H9 (cell line): Measurements from ENCODE around the gene RIOK2. TPM values are rescaled to one million over a fixed set of nuclear protein-coding genes. Genes with fewer than 3 reads are reported as not detected.

ENCODE experiments used
- DNase-seq: peaks from one replicate; pipeline ENCODE4 v3.0.0-alpha.2; 2017
- H2AFZ ChIP-seq: one replicate; pipeline ENCODE4 v1.6.1; 2013; ENCODE audit warnings: mild to moderate bottlenecking, low read length, control low read depth, moderate library complexity
- H2AK5ac ChIP-seq: 2 replicates; pipeline ENCODE4 v1.6.1; 2013; ENCODE audit warnings: low read length, control low read depth, mixed read lengths; ENCODE audit not compliant: insufficient read length
- H2BK120ac ChIP-seq: one replicate; pipeline ENCODE4 v1.6.1; 2013; ENCODE audit warnings: low read depth, mild to moderate bottlenecking, low read length, control low read depth, inconsistent platforms; ENCODE audit not compliant: poor library complexity, severe bottlenecking
- H2BK12ac ChIP-seq: 2 replicates; pipeline ENCODE4 v1.6.1; 2013; ENCODE audit warnings: low read length, control low read depth, mixed read lengths, low read depth; ENCODE audit not compliant: insufficient read length
- H2BK15ac ChIP-seq: 2 replicates; pipeline ENCODE4 v1.6.1; 2013; ENCODE audit warnings: low read depth, low read length, control low read depth
- H2BK20ac ChIP-seq: one replicate; pipeline ENCODE4 v1.6.1; 2013; ENCODE audit warnings: low read depth, mild to moderate bottlenecking, low read length, control low read depth, inconsistent platforms; ENCODE audit not compliant: poor library complexity, severe bottlenecking
- H2BK5ac ChIP-seq: 2 replicates; pipeline ENCODE4 v1.6.1; 2013; ENCODE audit warnings: low read length, control low read depth, mixed read lengths; ENCODE audit not compliant: insufficient read length
- H3K14ac ChIP-seq: 2 replicates; pipeline ENCODE4 v1.6.1; 2013; ENCODE audit warnings: low read length, control low read depth; ENCODE audit not compliant: insufficient read depth
- H3K18ac ChIP-seq: 2 replicates; pipeline ENCODE4 v1.6.1; 2013; ENCODE audit warnings: low read depth, mild to moderate bottlenecking, mixed read lengths, low read length, control low read depth; ENCODE audit not compliant: insufficient read length
- H3K23ac ChIP-seq: 2 replicates; pipeline ENCODE4 v1.6.1; 2013; ENCODE audit warnings: low read length, control low read depth, mixed read lengths, low read depth; ENCODE audit not compliant: insufficient read length
- H3K23me2 ChIP-seq: 2 replicates; pipeline ENCODE4 v1.6.1; 2013; ENCODE audit warnings: low read depth, mild to moderate bottlenecking, mixed read lengths, low read length, control low read depth; ENCODE audit not compliant: insufficient read length, poor library complexity, severe bottlenecking
- H3K27ac ChIP-seq: 2 replicates; pipeline ENCODE4 v1.5.1; 2013; ENCODE audit warnings: low read length, control low read depth, mixed read lengths, low read depth; ENCODE audit not compliant: insufficient read length
- H3K27me3 ChIP-seq: 2 replicates; pipeline ENCODE4 v1.6.1; 2013; ENCODE audit warnings: low read length, control low read depth, inconsistent platforms; ENCODE audit not compliant: insufficient read depth
- H3K4ac ChIP-seq: 2 replicates; pipeline ENCODE4 v1.6.1; 2013; ENCODE audit warnings: low read depth, mild to moderate bottlenecking, control low read depth, inconsistent platforms, low read length, moderate library complexity
- H3K4me1 ChIP-seq: 2 replicates; pipeline ENCODE4 v1.6.1; 2013; ENCODE audit warnings: low read length, control low read depth, inconsistent platforms; ENCODE audit not compliant: insufficient read depth
- H3K4me2 ChIP-seq: 2 replicates; pipeline ENCODE4 v1.6.1; 2013; ENCODE audit warnings: low read length, control low read depth, mixed read lengths; ENCODE audit not compliant: insufficient read length, insufficient read depth
- H3K56ac ChIP-seq: 2 replicates; pipeline ENCODE4 v1.6.1; 2013; ENCODE audit warnings: low read depth, mild to moderate bottlenecking, mixed read lengths, low read length, control low read depth; ENCODE audit not compliant: insufficient read length
- H3K79me1 ChIP-seq: 2 replicates; pipeline ENCODE4 v1.6.1; 2013; ENCODE audit warnings: low read depth, mild to moderate bottlenecking, moderate library complexity, low read length, control low read depth, inconsistent platforms; ENCODE audit not compliant: insufficient read depth, poor library complexity, severe bottlenecking
- H3K79me2 ChIP-seq: 2 replicates; pipeline ENCODE4 v1.6.1; 2013; ENCODE audit warnings: low read length, control low read depth, inconsistent platforms; ENCODE audit not compliant: insufficient read depth
- H3K9ac ChIP-seq: 2 replicates; pipeline ENCODE4 v1.6.1; 2013; ENCODE audit warnings: low read length, control low read depth, mixed read lengths; ENCODE audit not compliant: insufficient read length; ENCODE audit errors: extremely low read depth
- H3K9me3 ChIP-seq: one replicate; pipeline ENCODE4 v1.6.1; 2013; ENCODE audit warnings: low read depth, low read length, inconsistent platforms; ENCODE audit not compliant: control insufficient read depth
- H3T11ph ChIP-seq: one replicate; pipeline ENCODE4 v1.6.1; 2013; ENCODE audit warnings: mild to moderate bottlenecking, low read length, control low read depth, inconsistent platforms
- H4K20me1 ChIP-seq: one replicate; pipeline ENCODE4 v1.6.1; 2013; ENCODE audit not compliant: control insufficient read depth, insufficient read length, insufficient read depth
- H4K5ac ChIP-seq: 2 replicates; pipeline ENCODE4 v1.6.1; 2013; ENCODE audit warnings: low read depth, mild to moderate bottlenecking, mixed read lengths, low read length, control low read depth; ENCODE audit not compliant: insufficient read length
- H4K8ac ChIP-seq: replicated peaks from 2 replicates; pipeline ENCODE4 v1.6.1; 2013; ENCODE audit warnings: low read length, control low read depth, mixed read lengths, low read depth; ENCODE audit not compliant: insufficient read length
- H4K91ac ChIP-seq: 2 replicates; pipeline ENCODE4 v1.6.1; 2013; ENCODE audit warnings: low read depth, mild to moderate bottlenecking, moderate library complexity, mixed read lengths, low read length, control low read depth; ENCODE audit not compliant: insufficient read length
- H3K27ac Mint-ChIP-seq, 3 experiments: 2 replicates in 2 of 3; 3 replicates in 1 of 3; pipeline ENCODE4 v1.8.0; 2020 to 2021; ENCODE audit warnings: mixed read lengths in 3 of 3, mild to moderate bottlenecking in 1 of 3, moderate library complexity in 1 of 3
- H3K27me3 Mint-ChIP-seq: 2 replicates; pipeline ENCODE4 v1.8.0; 2021; ENCODE audit warnings: low read depth, mild to moderate bottlenecking, moderate library complexity, mixed read lengths
- H3K36me3 Mint-ChIP-seq, 3 experiments: 2 replicates in 2 of 3; 3 replicates in 1 of 3; pipeline ENCODE4 v1.8.0; 2020 to 2021; ENCODE audit warnings: low read depth in 3 of 3, mixed read lengths in 3 of 3; ENCODE audit not compliant: insufficient read depth in 1 of 3
- H3K4me1 Mint-ChIP-seq, 2 experiments: 2 replicates each; pipeline ENCODE4 v1.8.0; 2020; ENCODE audit warnings: mixed read lengths in 2 of 2
- H3K4me3 Mint-ChIP-seq, 2 experiments: 2 replicates in 1 of 2; 3 replicates in 1 of 2; pipeline ENCODE4 v1.8.0; 2020 to 2021; ENCODE audit warnings: mild to moderate bottlenecking in 2 of 2, mixed read lengths in 2 of 2, moderate library complexity in 1 of 2
- H3K9me3 Mint-ChIP-seq, 2 experiments: 2 replicates in 1 of 2; 3 replicates in 1 of 2; pipeline ENCODE4 v1.8.0; 2020; ENCODE audit warnings: mild to moderate bottlenecking in 2 of 2, mixed read lengths in 2 of 2, moderate library complexity in 1 of 2
- WGBS: extraction: QIAGEN DNeasy Blood & Tissue Kit; methylation state at CpG from one replicate; pipeline ENCODE4 v1.1.7; 2013; ENCODE audit warnings: missing lambda C conversion rate, low lambda C conversion rate, mixed read lengths; ENCODE audit not compliant: insufficient read length; ENCODE audit errors: extremely low coverage; 5-methylcytosine and 5-hydroxymethylcytosine counted together
- total RNA-seq: library from RNA; stranded (reverse); gene quantifications from 2 replicates; pipeline ENCODE4 v1.2.1, GENCODE V29; 2021
- TF ChIP-seq, protein P1 (sequence below): fragments of 200-600 bp; sonication (generic); conservative IDR thresholded peaks from 3 replicates; pipeline ENCODE4 v1.8.0; 2021; ENCODE audit warnings: antibody characterized with exemption, mild to moderate bottlenecking

RIOK2 gene
- total RNA-seq, 1 experiment from 2014 or later, result 39.5 TPM

DNA sequence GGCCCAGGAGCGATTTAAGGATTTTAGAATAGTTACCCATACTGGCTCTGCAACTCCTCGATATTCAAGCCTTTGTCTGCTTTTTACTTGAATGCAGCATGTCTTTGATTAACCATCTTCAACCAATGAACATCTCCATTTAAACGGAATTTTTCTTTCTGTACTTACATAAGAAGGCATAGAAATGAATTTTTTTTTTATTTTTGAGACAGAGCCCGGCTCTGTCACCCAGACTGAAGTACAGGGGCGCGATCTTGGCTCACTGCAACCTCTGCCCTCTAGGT lies 825 bp upstream of the RIOK2 start:
- H2AFZ ChIP-seq, result no peak overlapping the region
- Mint-ChIP-seq H3K27ac (no peak overlapping the region; a peak in 1 of 7 replicates), H3K36me3 (peaks cover 12 to 22% (median 21%) of the 10 kb centered on the region in 3 experiments), H3K4me3 (peak overlapping the region; percentile 96 to 97), H3K9me3 (peaks cover 5 to 7% of the 10 kb centered on the region in 2 experiments; a peak in 4 of 5 replicates), H3K4me1 (peaks cover 12 to 13% of the 10 kb centered on the region in 2 experiments), H3K27me3 (peaks cover 32% of the 10 kb centered on the region)
- no peak overlapping the region for H4K8ac ChIP-seq
- no peak overlapping the region for H3K18ac ChIP-seq
- H2BK5ac ChIP-seq, result no peak overlapping the region
- H4K5ac ChIP-seq, result no peak overlapping the region
- peak overlapping the region; percentile 56 for H3K4me2 ChIP-seq
- WGBS, result no CpG with 5 or more reads among the region's 6 CpGs
- no peak overlapping the region for H4K91ac ChIP-seq
- H4K20me1 ChIP-seq, result no peaks in the 10 kb centered on the region
- H3K79me2 ChIP-seq, result peaks cover 9% of the 10 kb centered on the region
- no peak overlapping the region for H3K27ac ChIP-seq
- no peak overlapping the region for H3T11ph ChIP-seq
- H2BK15ac ChIP-seq, result no peak overlapping the region
- no peaks in the 10 kb centered on the region for H3K27me3 ChIP-seq
- no peak for DNase-seq
- no peak overlapping the region for H3K14ac ChIP-seq
- no peak overlapping the region for H3K23ac ChIP-seq
- no peak overlapping the region for H2BK12ac ChIP-seq
- no peak overlapping the region for H3K56ac ChIP-seq
- H3K9me3 ChIP-seq, result no peaks in the 10 kb centered on the region
- no peak overlapping the region for H2BK120ac ChIP-seq
- TF ChIP-seq, protein P1, sequence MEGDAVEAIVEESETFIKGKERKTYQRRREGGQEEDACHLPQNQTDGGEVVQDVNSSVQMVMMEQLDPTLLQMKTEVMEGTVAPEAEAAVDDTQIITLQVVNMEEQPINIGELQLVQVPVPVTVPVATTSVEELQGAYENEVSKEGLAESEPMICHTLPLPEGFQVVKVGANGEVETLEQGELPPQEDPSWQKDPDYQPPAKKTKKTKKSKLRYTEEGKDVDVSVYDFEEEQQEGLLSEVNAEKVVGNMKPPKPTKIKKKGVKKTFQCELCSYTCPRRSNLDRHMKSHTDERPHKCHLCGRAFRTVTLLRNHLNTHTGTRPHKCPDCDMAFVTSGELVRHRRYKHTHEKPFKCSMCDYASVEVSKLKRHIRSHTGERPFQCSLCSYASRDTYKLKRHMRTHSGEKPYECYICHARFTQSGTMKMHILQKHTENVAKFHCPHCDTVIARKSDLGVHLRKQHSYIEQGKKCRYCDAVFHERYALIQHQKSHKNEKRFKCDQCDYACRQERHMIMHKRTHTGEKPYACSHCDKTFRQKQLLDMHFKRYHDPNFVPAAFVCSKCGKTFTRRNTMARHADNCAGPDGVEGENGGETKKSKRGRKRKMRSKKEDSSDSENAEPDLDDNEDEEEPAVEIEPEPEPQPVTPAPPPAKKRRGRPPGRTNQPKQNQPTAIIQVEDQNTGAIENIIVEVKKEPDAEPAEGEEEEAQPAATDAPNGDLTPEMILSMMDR, result no peak
- H3K9ac ChIP-seq, result no peak overlapping the region
- H3K79me1 ChIP-seq, result no peaks in the 10 kb centered on the region
- H3K4me1 ChIP-seq, result no peaks in the 10 kb centered on the region
- no peak overlapping the region for H3K4ac ChIP-seq
- H2BK20ac ChIP-seq, result no peak overlapping the region
- H2AK5ac ChIP-seq, result no peak overlapping the region
- H3K23me2 ChIP-seq, result no peaks in the 10 kb centered on the region
